Measurements from ENCODE around the gene AFP.

GRCh38 chr4:73477176-73477575, 41.2 kb downstream of the AFP start:
- TF ChIP-seq CTCF (IDR thresholded peaks at IDR 0.05; ENCODE audit: poor library complexity, severe bottlenecking): no peak
- no peak for TF ChIP-seq EZH2 (IDR thresholded peaks at IDR 0.05; ENCODE audit: borderline replicate concordance, insufficient read depth, low read length, poor library complexity, severe bottlenecking)
- TF ChIP-seq RAD21 (conservative IDR thresholded peaks at IDR 0.05): no peak
- TF ChIP-seq MXI1 (conservative IDR thresholded peaks at IDR 0.05; ENCODE audit: poor library complexity, severe bottlenecking): no peak
- no peak for TF ChIP-seq EP300 (conservative IDR thresholded peaks at IDR 0.05; ENCODE audit: poor library complexity, severe bottlenecking)
- TF ChIP-seq REST (IDR thresholded peaks at IDR 0.05; ENCODE audit: borderline replicate concordance): no peak

All from neural cell (in vitro differentiated cells).